GM19463 (cell line): ENCODE measurements around the gene HES6.
"Not testable (repeated sequence)": the region's sequence is repeated elsewhere in the genome, so short reads cannot be mapped to it uniquely, and the experiment has no call there.

Source experiments
- ATAC-seq: cut with Tn5 transposase; IDR thresholded peaks from one replicate; pipeline ENCODE4 v1.9.1; 2021; ENCODE audit warnings: mild to moderate bottlenecking, moderate library complexity; ENCODE audit not compliant: unreplicated experiment

Gene HES6

DNA sequence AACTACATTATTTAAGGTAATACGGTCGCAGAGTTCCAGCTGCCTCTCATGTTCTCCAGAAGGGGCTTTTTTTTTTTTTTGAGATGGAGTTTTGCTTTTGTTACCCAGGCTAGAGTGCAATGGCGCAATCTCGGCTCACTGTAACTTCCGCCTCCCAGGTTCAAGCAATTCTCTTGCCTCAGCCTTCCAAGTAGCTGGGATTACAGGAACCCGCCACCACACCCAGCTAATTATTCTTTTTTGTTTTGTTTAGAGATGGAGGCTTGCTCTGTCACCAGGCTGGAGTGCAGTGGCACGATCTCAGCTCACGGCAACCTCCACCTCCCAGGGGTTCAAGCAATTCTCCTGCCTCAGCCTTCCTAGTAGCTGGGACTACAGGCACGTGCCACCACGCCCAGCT lies 33.6 kb upstream of the HES6 start:
- ATAC-seq: not testable (repeated sequence)

DNA sequence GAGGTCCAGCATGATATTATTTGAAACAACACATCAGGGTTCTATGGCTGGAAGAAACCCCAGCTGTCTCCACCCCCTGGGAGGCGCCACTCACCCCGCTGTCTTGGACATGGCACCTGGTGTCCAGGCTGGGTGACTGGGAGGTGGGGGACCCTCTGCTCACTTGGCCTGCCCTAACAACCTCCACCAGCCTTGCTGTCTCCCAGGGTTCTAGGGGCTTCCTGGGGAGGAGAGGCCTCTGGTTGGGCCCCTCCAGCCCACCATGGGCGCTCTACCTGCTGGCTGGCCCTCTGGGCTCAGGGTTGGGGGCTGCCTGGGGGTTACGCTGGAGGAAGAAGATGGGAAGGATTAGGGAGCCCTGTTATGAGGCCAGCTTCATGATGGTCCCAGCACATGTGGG lies 32.3 kb upstream of the HES6 start:
- ATAC-seq: no peak

DNA sequence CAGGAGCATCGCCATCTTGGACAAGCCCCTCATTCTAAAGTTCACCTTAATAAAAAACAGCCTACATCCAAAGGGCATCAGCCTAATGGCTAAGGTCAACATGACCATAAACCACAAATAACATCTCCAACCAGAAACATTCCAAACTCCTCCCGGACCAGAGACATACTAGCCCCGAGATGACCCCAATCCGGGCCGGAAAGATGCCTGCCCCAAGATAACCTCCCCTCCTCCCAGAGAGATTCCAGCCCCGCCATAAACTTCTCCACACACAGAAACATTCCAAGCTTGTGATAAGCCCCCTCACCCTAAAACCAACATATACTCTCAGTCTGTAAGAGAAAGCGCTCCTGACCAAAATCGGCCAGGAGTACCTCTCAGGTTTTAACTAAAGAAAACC lies 31.8 kb upstream of the HES6 start:
- ATAC-seq: not testable (repeated sequence)

- ATAC-seq: no peak
These were observed 31.3 kb upstream of the HES6 start for GRCh38 chr2:238271061-238271554.

DNA sequence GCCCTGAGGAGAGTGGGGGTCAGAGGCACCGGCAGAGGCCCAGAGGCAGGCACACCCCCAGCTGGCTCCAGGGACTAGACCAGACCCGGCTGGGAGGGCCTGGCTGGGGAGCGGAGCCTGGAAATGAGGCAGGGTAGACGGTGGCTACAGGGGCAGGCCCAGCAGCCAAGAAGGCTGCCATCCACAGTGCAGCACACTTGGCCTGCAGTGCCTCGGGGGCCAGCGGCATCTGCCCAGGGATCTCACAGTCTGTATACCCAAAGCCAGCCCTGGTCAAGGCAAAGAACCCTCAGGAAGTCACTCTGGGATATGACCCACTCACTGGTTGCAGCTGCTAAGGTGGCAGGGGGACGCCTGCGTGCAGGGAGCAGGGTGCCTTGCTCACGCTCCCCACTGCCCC lies 30.8 kb upstream of the HES6 start:
- ATAC-seq: no peak

DNA sequence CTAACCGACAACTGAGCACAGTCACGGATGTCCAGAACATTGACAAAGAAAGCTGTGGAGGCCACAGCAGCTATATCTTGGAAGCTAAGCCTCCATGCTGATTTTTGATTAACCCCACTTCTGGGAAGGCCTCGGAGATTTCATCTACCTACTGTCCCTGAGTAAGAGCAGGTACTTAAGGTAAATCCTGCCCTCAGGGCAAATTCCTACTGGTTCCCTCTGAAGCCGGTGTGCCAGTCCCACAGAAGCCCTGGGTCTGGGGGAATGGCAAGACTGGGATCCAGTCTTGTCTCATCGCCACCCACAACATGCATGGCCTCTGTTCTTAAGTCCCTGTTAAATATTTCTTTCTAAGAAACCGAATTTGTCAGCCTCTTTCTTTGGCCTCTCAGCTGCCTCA lies 29.9 kb upstream of the HES6 start:
- no peak for ATAC-seq

DNA sequence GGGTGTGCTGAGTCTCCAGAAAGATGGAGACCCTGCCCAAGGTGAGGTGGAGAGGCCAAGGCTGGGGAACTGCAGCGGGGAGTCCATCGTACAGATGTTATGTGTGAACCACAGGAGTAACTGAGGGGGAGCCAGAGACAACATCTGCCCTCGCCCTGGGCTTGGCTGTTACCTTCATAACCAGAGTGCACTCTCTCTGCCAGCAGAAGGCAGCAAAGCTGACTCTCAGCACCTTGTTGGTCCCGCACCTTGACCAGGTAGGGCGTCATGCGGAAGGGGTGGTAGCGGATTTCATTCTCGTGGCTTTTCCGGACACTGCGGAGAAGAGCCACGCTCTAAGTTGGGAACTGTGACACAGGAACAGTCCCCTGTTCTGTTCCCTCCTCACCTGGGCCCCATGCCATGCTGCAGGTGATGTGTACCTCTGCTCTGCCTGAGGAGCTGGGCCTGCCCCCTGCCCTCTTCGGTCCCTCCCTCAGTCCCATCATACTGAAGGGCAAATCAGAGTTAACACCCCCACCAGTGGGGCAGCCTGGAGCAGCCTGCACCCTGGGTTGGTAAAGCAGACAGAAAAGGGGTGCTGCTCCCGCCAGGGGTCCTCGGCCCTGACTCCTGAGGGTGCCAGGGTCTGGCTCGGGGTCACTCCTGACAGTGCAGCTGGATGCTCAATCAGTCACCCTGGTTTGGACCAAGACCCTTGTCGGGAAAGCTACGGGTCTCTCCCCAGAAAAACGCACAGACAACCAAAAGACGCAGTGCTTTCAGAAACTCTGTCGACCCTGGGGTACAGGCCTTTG lies 28.2 kb upstream of the HES6 start:
- ATAC-seq: no peak

GRCh38 chr2:238267341-238267710 lies 27.5 kb upstream of the HES6 start:
- ATAC-seq: no peak

GRCh38 chr2:238265605-238266004 lies 25.8 kb upstream of the HES6 start:
- ATAC-seq: no peak

- ATAC-seq: no peak
These were observed 24.2 kb upstream of the HES6 start for GRCh38 chr2:238264072-238264460.

GRCh38 chr2:238263204-238264071 lies 23.6 kb upstream of the HES6 start:
- no peak for ATAC-seq

GRCh38 chr2:238262496-238263122 lies 22.8 kb upstream of the HES6 start:
- ATAC-seq: no peak

- ATAC-seq: no peak
These were observed 22.0 kb upstream of the HES6 start for GRCh38 chr2:238261718-238262375.

- no peak for ATAC-seq
These were observed 21.0 kb upstream of the HES6 start for GRCh38 chr2:238260883-238261282.

- no peak for ATAC-seq
These were observed 19.5 kb upstream of the HES6 start for GRCh38 chr2:238259061-238260020.

DNA sequence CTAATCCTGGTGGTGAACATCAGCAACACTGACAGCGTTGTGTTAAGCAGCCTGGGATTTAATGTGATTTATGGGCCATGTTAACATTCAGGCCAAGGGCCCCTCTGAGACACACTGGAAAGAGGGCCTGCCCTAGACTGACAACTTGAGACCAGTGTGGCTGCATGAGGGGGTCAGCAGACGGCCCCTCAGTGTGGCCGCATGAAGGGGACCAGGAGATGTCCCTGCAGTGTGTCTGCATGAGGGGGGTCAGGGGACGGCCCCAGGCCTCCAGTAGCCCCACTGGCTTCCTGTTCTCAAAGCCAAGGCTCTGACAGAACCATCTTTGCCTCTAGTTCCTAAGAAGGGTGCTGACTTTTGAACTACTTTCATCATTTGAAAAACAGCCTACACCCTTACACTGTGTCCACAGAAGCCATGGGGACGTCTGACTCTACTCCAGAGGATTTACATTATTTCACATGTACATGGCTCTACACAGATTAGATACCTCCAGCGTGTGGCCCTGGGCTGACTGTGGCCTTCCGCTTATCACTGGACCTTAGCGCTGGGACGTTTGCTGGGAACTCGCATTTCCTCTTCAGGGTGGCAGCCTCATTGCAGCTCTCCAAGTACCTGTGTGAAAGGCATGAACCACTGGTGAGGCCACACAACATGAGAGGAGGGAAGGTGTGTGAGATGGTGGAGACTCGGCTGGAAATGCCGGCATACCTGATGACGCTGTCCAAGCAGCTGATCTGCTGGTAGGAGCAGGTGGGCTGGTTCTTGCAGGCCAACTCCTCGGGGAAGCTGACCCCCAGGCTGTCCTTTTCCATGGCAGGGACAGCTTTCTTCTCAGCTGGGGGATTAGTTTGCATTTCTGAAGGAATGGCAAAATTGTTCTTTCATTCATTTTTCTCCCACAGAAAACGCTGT lies 18.2 kb upstream of the HES6 start:
- ATAC-seq: no peak

GRCh38 chr2:238256594-238257104 lies 16.8 kb upstream of the HES6 start:
- no peak for ATAC-seq

DNA sequence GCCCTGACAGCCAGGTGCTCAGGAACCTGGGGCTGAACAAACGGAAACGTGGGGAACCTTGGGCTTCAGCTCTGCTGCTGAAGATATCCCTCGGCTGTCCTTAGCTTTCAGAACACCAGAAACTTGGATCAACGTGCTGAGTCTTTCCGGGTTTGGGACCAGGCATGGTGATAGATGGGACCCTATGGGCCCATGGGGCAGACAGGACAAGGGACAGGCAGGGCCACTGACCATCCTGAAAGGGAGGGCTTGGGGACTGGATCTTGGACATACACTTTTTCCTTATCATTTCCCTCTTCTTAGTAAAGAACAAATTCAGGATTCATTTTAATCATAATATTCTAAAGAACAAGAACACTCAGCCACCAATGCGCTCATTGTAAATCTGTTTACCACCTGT lies 16.3 kb upstream of the HES6 start:
- ATAC-seq: no peak

GRCh38 chr2:238255636-238256035 lies 15.8 kb upstream of the HES6 start:
- no peak for ATAC-seq
